GM18907 (cell line): ENCODE data around the gene FBXW7.
A peak's percentile ranks its signal among the peaks of the same experiment; 100 is the strongest.

ENCODE experiments used
- ATAC-seq: cut with Tn5 transposase; IDR thresholded peaks from one replicate; pipeline ENCODE4 v1.9.1; 2021; ENCODE audit warnings: mild to moderate bottlenecking, moderate library complexity; ENCODE audit not compliant: unreplicated experiment

The FBXW7 gene

GRCh38 chr4:152380185-152380584 lies 155.7 kb downstream of the FBXW7 start:
- ATAC-seq = no peak

- ATAC-seq = no peak
Measured at GRCh38 chr4:152374606-152375285, 161.1 kb downstream of the FBXW7 start.

- no peak for ATAC-seq
Measured at GRCh38 chr4:152374153-152374552, 161.7 kb downstream of the FBXW7 start.

- ATAC-seq = no peak
Measured at GRCh38 chr4:152372444-152372843, 163.4 kb downstream of the FBXW7 start.

GRCh38 chr4:152369902-152370295 lies 166.0 kb downstream of the FBXW7 start:
- ATAC-seq = no peak

GRCh38 chr4:152369203-152369901 lies 166.5 kb downstream of the FBXW7 start:
- ATAC-seq = no peak

- ATAC-seq = no peak
Measured at GRCh38 chr4:152368001-152368400, 167.9 kb downstream of the FBXW7 start.

- no peak for ATAC-seq
Measured at GRCh38 chr4:152364883-152365282, 171.0 kb downstream of the FBXW7 start.

- ATAC-seq = no peak
Measured at GRCh38 chr4:152364383-152364782, 171.5 kb downstream of the FBXW7 start.

- no peak for ATAC-seq
Measured at GRCh38 chr4:152363904-152364303, 172.0 kb downstream of the FBXW7 start.

- no peak for ATAC-seq
Measured at GRCh38 chr4:152363086-152363485, 172.8 kb downstream of the FBXW7 start.

GRCh38 chr4:152360045-152360410 lies 175.9 kb downstream of the FBXW7 start:
- ATAC-seq = no peak

- ATAC-seq = no peak
Measured at GRCh38 chr4:152359208-152360044, 176.5 kb downstream of the FBXW7 start.

GRCh38 chr4:152357206-152357605 lies 178.7 kb downstream of the FBXW7 start:
- no peak for ATAC-seq

GRCh38 chr4:152356428-152357034 lies 179.4 kb downstream of the FBXW7 start:
- ATAC-seq = no peak

GRCh38 chr4:152352622-152353116 lies 183.2 kb downstream of the FBXW7 start:
- peak; percentile 80 for ATAC-seq

GRCh38 chr4:152352215-152352614 lies 183.7 kb downstream of the FBXW7 start:
- ATAC-seq = peak; percentile 6

GRCh38 chr4:152351080-152351479 lies 184.8 kb downstream of the FBXW7 start:
- ATAC-seq = no peak

GRCh38 chr4:152348670-152349069 lies 187.2 kb downstream of the FBXW7 start:
- ATAC-seq = no peak

- ATAC-seq = no peak
Measured at GRCh38 chr4:152346979-152347378, 188.9 kb downstream of the FBXW7 start.

- no peak for ATAC-seq
Measured at GRCh38 chr4:152346526-152346925, 189.4 kb downstream of the FBXW7 start.
